SK-N-MC (cell line): ENCODE measurements around the gene ZNF335.

Experiments
- DNase-seq: peaks from one replicate; pipeline ENCODE4 v3.0.0-alpha.2; 2011; ENCODE audit warnings: low read depth, low spot score
- H3K27ac ChIP-seq: fragments of 200-600 bp; sonication (generic); 2 replicates; pipeline ENCODE4 v1.5.1; 2016; ENCODE audit warnings: mixed run types
- H3K36me3 ChIP-seq: fragments of 200-600 bp; sonication (generic); 2 replicates; pipeline ENCODE4 v1.6.1; 2017; ENCODE audit warnings: antibody characterized with exemption, low read length, mixed read lengths; ENCODE audit not compliant: insufficient read depth
- H3K4me3 ChIP-seq: fragments of 200-600 bp; sonication (generic); 2 replicates; pipeline ENCODE4 v1.5.1; 2016
- H3K9ac ChIP-seq: fragments of 200-600 bp; sonication (generic); 2 replicates; pipeline ENCODE4 v1.8.0; 2017; ENCODE audit warnings: mixed run types, mixed read lengths; ENCODE audit not compliant: insufficient read length
- H3K9me3 ChIP-seq: fragments of 200-600 bp; sonication (generic); 2 replicates; pipeline ENCODE4 v1.6.1; 2017; ENCODE audit warnings: low read depth, mild to moderate bottlenecking, antibody characterized with exemption, low read length, moderate library complexity, mixed read lengths
- EZH2 ChIP-seq: fragments of 200-600 bp; sonication (generic); IDR thresholded peaks from one replicate; pipeline ENCODE4 v1.6.1; 2017; ENCODE audit warnings: antibody characterized with exemption
- FOXP2 ChIP-seq: optimal IDR thresholded peaks from 2 replicates; pipeline ENCODE3; 2011; ENCODE audit warnings: mild to moderate bottlenecking, moderate library complexity; ENCODE audit not compliant: insufficient read depth; ENCODE audit errors: extremely low read length, control extremely low read depth
- POLR2AphosphoS5 ChIP-seq: IDR thresholded peaks from 2 replicates; pipeline ENCODE4 v1.6.1; 2012; ENCODE audit warnings: mild to moderate bottlenecking, low read depth, low read length, borderline replicate concordance

The ZNF335 gene

DNA sequence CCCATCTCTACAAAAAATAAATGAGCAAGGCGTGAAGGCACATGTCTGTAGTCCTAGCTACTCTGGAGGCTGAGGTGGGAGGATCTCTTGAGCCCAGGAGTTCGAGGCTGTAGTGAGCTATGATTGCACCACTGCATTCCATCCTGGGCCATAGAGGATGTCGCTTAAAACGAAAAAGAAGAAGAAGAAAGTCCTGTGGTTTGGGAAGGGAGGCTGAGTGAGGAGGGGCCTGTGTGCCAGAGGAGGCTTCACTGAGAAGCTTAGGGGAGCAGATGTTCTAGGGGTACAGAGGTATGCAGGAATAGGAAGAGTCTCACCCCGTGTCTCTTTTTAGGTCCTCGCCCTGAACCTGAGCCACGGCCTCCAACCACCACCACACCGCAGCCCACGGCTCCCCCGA lies 40.9 kb upstream of the ZNF335 start:
- TF ChIP-seq EZH2 (no peak), POLR2AphosphoS5 (no peak), FOXP2 (no peak)
- Histone ChIP-seq H3K4me3 (no peak overlapping the region), H3K36me3 (no peaks in the 10 kb centered on the region), H3K9ac (no peak overlapping the region), H3K27ac (no peak overlapping the region), H3K9me3 (no peaks in the 10 kb centered on the region)
- no peak for DNase-seq

DNA sequence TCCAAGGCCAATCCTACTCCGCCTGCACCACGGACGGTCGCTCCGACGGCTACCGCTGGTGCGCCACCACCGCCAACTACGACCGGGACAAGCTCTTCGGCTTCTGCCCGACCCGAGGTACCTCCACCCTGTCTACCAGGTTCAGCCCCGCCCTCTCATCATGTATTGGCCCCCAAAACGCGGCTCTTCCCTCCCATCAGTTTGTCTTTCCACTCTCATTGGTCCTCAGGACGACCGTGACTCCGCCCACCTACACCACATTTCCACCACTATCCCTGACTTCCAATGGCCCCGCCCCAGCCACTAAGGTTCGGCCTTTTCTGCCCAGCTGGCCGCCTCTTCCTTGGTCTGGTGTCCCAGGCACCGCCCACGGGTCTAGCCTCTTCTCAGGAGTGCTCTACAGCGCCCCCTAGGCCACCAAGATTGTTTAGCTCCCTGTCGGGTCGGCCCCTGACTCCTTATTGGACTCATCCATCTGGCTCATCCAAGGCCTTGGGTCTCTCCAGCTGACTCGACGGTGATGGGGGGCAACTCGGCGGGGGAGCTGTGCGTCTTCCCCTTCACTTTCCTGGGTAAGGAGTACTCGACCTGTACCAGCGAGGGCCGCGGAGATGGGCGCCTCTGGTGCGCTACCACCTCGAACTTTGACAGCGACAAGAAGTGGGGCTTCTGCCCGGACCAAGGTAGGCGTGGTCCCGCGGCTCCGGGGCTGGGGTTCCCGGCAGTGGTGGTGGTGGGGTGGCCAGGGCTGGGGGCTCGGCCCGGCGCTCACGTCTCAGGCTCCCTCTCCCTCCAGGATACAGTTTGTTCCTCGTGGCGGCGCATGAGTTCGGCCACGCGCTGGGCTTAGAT lies 39.9 kb upstream of the ZNF335 start:
- H3K9ac ChIP-seq = no peak overlapping the region
- H3K4me3 ChIP-seq = no peak overlapping the region
- H3K27ac ChIP-seq = no peak overlapping the region
- H3K36me3 ChIP-seq = no peaks in the 10 kb centered on the region
- H3K9me3 ChIP-seq = no peaks in the 10 kb centered on the region
- DNase-seq = no peak
- TF ChIP-seq POLR2AphosphoS5 (no peak), EZH2 (no peak), FOXP2 (no peak)

DNA sequence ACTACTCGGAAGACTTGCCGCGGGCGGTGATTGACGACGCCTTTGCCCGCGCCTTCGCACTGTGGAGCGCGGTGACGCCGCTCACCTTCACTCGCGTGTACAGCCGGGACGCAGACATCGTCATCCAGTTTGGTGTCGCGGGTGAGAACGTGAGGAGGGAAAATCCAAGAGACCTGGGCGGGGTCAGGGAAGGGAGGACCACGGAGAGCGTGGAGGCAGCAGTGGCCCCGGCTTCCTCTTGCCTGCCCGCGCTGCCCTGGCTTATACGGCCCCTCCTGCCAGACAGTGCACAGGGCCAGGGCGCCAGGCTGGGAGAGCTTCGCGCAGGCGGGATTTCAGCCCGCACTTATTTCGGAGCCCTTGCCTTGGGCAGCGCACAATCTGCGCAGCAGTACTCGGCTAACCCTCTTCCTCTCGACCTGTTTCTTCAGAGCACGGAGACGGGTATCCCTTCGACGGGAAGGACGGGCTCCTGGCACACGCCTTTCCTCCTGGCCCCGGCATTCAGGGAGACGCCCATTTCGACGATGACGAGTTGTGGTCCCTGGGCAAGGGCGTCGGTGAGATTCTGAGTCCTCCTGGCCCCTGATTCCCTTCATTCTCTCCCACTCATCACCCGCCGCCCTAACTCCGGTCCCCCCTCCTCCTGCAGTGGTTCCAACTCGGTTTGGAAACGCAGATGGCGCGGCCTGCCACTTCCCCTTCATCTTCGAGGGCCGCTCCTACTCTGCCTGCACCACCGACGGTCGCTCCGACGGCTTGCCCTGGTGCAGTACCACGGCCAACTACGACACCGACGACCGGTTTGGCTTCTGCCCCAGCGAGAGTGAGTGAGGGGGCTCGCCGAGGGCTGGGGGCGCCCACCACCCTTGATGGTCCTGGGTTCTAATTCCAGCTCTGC lies 38.7 kb upstream of the ZNF335 start:
- DNase-seq = no peak
- Histone ChIP-seq H3K9me3 (no peaks in the 10 kb centered on the region), H3K4me3 (no peak overlapping the region), H3K36me3 (no peaks in the 10 kb centered on the region), H3K27ac (no peak overlapping the region), H3K9ac (no peak overlapping the region)
- TF ChIP-seq FOXP2 (no peak), POLR2AphosphoS5 (no peak), EZH2 (no peak)

DNA sequence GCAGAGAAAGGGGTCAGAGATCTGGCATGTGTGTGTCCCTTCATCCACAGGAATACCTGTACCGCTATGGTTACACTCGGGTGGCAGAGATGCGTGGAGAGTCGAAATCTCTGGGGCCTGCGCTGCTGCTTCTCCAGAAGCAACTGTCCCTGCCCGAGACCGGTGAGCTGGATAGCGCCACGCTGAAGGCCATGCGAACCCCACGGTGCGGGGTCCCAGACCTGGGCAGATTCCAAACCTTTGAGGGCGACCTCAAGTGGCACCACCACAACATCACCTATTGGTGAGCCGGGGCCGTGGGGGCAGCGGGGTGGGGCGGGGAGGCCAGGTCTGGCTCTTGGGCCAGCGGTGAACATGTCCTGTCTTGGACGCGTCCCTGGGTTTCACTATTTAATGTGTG lies 37.8 kb upstream of the ZNF335 start:
- Histone ChIP-seq H3K9me3 (no peaks in the 10 kb centered on the region), H3K27ac (no peak overlapping the region), H3K36me3 (no peaks in the 10 kb centered on the region), H3K4me3 (no peak overlapping the region), H3K9ac (no peak overlapping the region)
- DNase-seq = no peak
- no peak for TF ChIP-seq POLR2AphosphoS5
- no peak for TF ChIP-seq FOXP2
- no peak for TF ChIP-seq EZH2

DNA sequence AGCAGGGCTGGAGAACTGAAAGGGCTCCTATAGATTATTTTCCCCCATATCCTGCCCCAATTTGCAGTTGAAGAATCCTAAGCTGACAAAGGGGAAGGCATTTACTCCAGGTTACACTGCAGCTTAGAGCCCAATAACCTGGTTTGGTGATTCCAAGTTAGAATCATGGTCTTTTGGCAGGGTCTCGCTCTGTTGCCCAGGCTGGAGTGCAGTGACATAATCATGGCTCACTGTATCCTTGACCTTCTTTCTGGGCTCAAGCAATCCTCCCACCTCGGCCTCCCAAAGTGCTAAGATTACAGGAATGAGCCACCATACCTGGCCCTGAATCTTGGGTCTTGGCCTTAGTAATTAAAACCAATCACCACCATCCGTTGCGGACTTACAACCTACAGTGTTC lies 35.7 kb upstream of the ZNF335 start:
- H3K9ac ChIP-seq = no peak overlapping the region
- no peaks in the 10 kb centered on the region for H3K9me3 ChIP-seq
- TF ChIP-seq FOXP2 = no peak
- no peak for TF ChIP-seq POLR2AphosphoS5
- TF ChIP-seq EZH2 = no peak
- no peak overlapping the region for H3K27ac ChIP-seq
- no peak for DNase-seq
- H3K4me3 ChIP-seq = no peak overlapping the region
- H3K36me3 ChIP-seq = no peaks in the 10 kb centered on the region

DNA sequence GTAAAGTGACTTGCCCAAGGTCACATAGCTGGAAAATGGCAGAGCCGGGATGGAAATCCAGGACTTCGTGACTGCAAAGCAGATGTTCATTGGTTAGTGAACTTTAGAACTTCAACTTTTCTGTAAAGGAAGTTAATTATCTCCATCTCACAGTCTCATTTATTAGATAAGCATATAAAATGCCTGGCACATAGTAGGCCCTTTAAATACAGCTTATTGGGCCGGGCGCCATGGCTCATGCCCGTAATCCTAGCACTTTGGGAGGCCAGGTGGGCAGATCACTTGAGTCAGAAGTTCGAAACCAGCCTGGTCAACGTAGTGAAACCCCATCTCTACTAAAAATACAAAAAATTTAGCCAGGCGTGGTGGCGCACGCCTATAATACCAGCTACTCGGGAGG lies 35.0 kb upstream of the ZNF335 start:
- Histone ChIP-seq H3K9ac (no peak overlapping the region), H3K27ac (no peak overlapping the region), H3K9me3 (no peaks in the 10 kb centered on the region), H3K36me3 (no peaks in the 10 kb centered on the region), H3K4me3 (no peak overlapping the region)
- no peak for DNase-seq
- TF ChIP-seq POLR2AphosphoS5 = no peak
- TF ChIP-seq FOXP2 = no peak
- TF ChIP-seq EZH2 = no peak

DNA sequence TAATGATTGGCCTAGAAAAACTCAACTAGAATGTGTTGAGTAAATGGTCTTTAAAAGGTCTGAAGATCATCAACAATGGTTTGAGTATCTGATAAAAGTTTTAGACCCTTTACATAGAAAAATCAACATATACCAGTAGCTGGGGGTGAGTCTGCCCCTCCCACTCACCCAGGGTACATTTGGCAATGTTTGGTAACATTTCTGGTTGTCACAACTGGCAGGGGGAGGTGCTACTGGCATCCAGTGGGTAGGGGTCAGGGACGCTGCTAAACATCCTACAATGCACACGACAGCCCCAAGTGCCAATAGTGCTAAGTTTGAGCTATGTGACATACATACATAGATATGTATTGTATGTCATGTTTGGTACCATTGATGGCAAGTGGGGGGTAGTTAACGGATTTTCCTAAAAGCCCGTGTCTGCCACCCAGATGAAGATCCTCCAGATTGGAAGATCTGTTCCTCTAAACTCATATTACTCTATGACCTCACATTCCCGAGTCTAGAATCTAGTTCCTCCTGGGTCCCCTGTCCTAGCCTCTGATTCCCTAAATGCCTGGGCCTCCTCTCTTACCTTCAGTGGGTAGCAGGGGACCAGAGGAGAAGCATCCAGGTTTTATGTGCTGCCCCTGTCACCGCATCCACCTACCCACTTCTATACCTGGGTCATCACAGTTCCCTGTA lies 34.2 kb upstream of the ZNF335 start:
- DNase-seq = no peak
- TF ChIP-seq POLR2AphosphoS5 = no peak
- no peak for TF ChIP-seq EZH2
- no peak for TF ChIP-seq FOXP2
- Histone ChIP-seq H3K9me3 (no peaks in the 10 kb centered on the region), H3K36me3 (no peaks in the 10 kb centered on the region), H3K4me3 (no peak overlapping the region), H3K9ac (no peak overlapping the region), H3K27ac (no peak overlapping the region)

DNA sequence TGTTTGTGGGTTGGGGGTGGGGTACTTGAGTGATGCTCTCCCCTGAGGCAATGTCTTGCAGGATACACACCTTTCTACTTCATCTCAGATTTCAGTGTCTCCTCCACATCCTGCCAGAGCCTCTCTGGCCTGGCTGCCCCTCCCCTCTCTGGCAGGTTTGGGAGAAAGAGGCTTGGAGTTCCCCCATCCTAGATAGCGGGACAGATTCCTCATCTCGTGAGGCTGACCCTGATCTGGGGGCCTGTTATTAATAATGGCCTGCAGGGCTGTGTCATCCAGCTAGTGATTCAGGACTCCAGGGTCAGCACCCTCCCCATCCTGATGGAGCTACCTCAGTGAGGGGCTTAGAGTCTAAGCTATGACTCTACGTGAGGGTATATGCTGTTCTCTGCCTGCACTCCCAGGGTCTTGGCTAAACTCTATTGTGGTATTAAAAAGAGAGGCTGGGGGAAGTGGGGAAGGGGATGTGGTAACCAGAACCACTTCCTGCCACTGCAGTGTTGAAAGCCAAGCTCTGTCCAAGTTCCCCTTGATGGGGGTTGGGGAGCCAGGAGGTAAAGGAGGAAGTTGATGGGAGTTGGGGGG lies 33.0 kb upstream of the ZNF335 start:
- H3K36me3 ChIP-seq = no peaks in the 10 kb centered on the region
- H3K9ac ChIP-seq = no peak overlapping the region
- H3K9me3 ChIP-seq = no peaks in the 10 kb centered on the region
- H3K27ac ChIP-seq = no peak overlapping the region; the same call in 1 of the 2 replicates
- DNase-seq = no peak
- TF ChIP-seq POLR2AphosphoS5 (no peak), EZH2 (no peak), FOXP2 (no peak)
- H3K4me3 ChIP-seq = no peak overlapping the region
